GM12878 (cell line): ENCODE measurements around the gene EPOP. TPM values are rescaled to one million over a fixed set of nuclear protein-coding genes. Genes with fewer than 3 reads are reported as not detected.

ENCODE experiments used
- ATAC-seq: fragments of 200-7000 bp; cut with Tn5 transposase; 3 replicates; pipeline ENCODE4 v1.9.1; 2020; ENCODE audit warnings: mild to moderate bottlenecking, moderate library complexity
- BruUV-seq: library from RNA; stranded (reverse); fragments of 400-500 nt; replicated peaks from 2 replicates; lab custom pipeline; 2021; lab: Mats Ljungman, UMichigan
- CTCF ChIA-PET: fragments of 300-600 bp; sonication (Branson Sonifier 250); formaldehyde crosslinking; extraction: SDS; loops from one replicate; lab custom pipeline; 2021; ENCODE audit warnings: inconsistent platforms; lab: Yijun Ruan, JAX
- POLR2A ChIA-PET: fragments of 350-600 bp; formaldehyde crosslinking; extraction: SDS; loops from one replicate; lab custom pipeline; 2021; ENCODE audit warnings: inconsistent platforms; lab: Charles Lee
- RAD21 ChIA-PET: fragments of 300-600 bp; sonication (Branson Sonifier 250); formaldehyde crosslinking; loops from one replicate; lab custom pipeline; 2023; ENCODE audit warnings: antibody characterized with exemption; ENCODE audit not compliant: unreplicated experiment; lab: Charles Lee
- SMC1A ChIA-PET: fragments of 300-600 bp; sonication (Branson Sonifier 250); formaldehyde crosslinking; loops from one replicate; lab custom pipeline; 2023; ENCODE audit not compliant: unreplicated experiment, uncharacterized antibody; lab: Charles Lee
- DNase-seq: peaks from one replicate; pipeline ENCODE4 v3.0.0-alpha.2; 2011; ENCODE audit warnings: low read depth, low spot score
- FAIRE-seq: peaks from 3 replicates; lab custom pipeline; 2011; peaks lifted over from hg19 to GRCh38; lab: Jason Lieb, UNC
- H2AFZ ChIP-seq: 2 replicates; pipeline ENCODE4 v1.6.0; 2011; ENCODE audit warnings: low read depth, low read length, control low read depth; ENCODE audit not compliant: control insufficient read depth
- H3K27ac ChIP-seq: 2 replicates; pipeline ENCODE4 v1.5.1; 2011; ENCODE audit warnings: control low read depth; ENCODE audit not compliant: control insufficient read depth, insufficient read depth
- H3K27me3 ChIP-seq, 2 experiments: replicated peaks in 1 of 2; 2 replicates each; pipeline versions ENCODE4 v1.6.0 to v1.6.1; 2011; ENCODE audit warnings: low read length in 1 of 2; ENCODE audit not compliant: control insufficient read depth in 2 of 2, insufficient read depth in 2 of 2
- H3K36me3 ChIP-seq, 2 experiments: 2 replicates each; pipeline ENCODE4 v1.5.1; 2011; ENCODE audit warnings: low read length in 1 of 2; ENCODE audit not compliant: control insufficient read depth in 2 of 2, insufficient read depth in 2 of 2
- H3K4me1 ChIP-seq: 2 replicates; pipeline ENCODE4 v1.6.1; 2011; ENCODE audit warnings: mild to moderate bottlenecking, low read length, moderate library complexity, mixed read lengths; ENCODE audit not compliant: control insufficient read depth, insufficient read depth
- H3K4me2 ChIP-seq: 2 replicates; pipeline ENCODE4 v1.6.0; 2011; ENCODE audit warnings: control low read depth; ENCODE audit not compliant: control insufficient read depth, insufficient read depth
- H3K4me3 ChIP-seq: fragments of 200-600 bp; sonication (generic); 2 replicates; pipeline ENCODE4 v1.5.1; 2016
- H3K79me2 ChIP-seq: 2 replicates; pipeline ENCODE4 v1.6.0; 2011; ENCODE audit warnings: low read length; ENCODE audit not compliant: control insufficient read depth, insufficient read depth
- H3K9ac ChIP-seq: 2 replicates; pipeline ENCODE4 v1.8.0; 2011; ENCODE audit warnings: low read length, control low read depth, mixed read lengths; ENCODE audit not compliant: control insufficient read depth, insufficient read depth
- H3K9me3 ChIP-seq: replicated peaks from 3 replicates; pipeline ENCODE4 v1.5.1; 2011; ENCODE audit warnings: mild to moderate bottlenecking, low read length; ENCODE audit not compliant: control insufficient read depth, insufficient read depth
- H4K20me1 ChIP-seq: 2 replicates; pipeline ENCODE4 v1.6.0; 2011; ENCODE audit not compliant: control insufficient read depth, insufficient read depth
- CHD2 ChIP-seq: IDR thresholded peaks from 2 replicates; pipeline ENCODE4 v1.6.1; 2011; ENCODE audit warnings: low read depth, low read length, improper control_type of control experiment, borderline replicate concordance
- E4F1 ChIP-seq: fragments of 450-650 bp; IDR thresholded peaks from 2 replicates; pipeline ENCODE4 v1.6.1; 2018; ENCODE audit warnings: borderline replicate concordance, mild to moderate bottlenecking; ENCODE audit not compliant: partially characterized antibody
- NBN ChIP-seq: fragments of 450-650 bp; IDR thresholded peaks from 2 replicates; pipeline ENCODE4 v1.6.1; 2016
- POLR2AphosphoS2 ChIP-seq: IDR thresholded peaks from 2 replicates; pipeline ENCODE4 v1.6.1; 2011; ENCODE audit warnings: low read depth, mild to moderate bottlenecking, low read length, improper control_type of control experiment, moderate library complexity
- WGBS: methylation state at CpG from one replicate; pipeline ENCODE4 v1.1.6; 2016; ENCODE audit warnings: low lambda C conversion rate; ENCODE audit not compliant: insufficient replicate concordance, insufficient coverage; ENCODE audit errors: missing lambda C conversion rate; 5-methylcytosine and 5-hydroxymethylcytosine counted together
- in situ Hi-C: fragments of 300-500 bp; cut with MboI; formaldehyde crosslinking; loops from 9 replicates; pipeline ENCODE4 v1.14.3; 2018; ENCODE audit warnings: mixed read lengths
- intact Hi-C: fragments of 100-400 bp; cut with micrococcal nuclease; formaldehyde crosslinking; loops from one replicate; pipeline ENCODE4 v1.14.2; 2022; ENCODE audit not compliant: unreplicated experiment
- polyA plus RNA-seq, 11 experiments: library from polyadenylated mRNA; depleted of rRNA in 4 of 11; unstranded in 6 of 11; stranded (reverse) in 5 of 11; fragments of >200 nt; fragmentation: Nextera tagmentation in 4 of 11; fragmentation: Illumina TruSeq in 1 of 11; extraction: Ambion mirVana in 4 of 11; extraction: Trizol in 1 of 11; gene quantifications; 1 replicate in 1 of 11; 2 replicates in 10 of 11; pipeline versions ENCODE4 v1.2.1 to v1.2.3, GENCODE V29; 2011 to 2016; ENCODE audit warnings: inconsistent platforms in 2 of 11, missing spikeins in 2 of 11, low read depth in 1 of 11
- total RNA-seq, 4 experiments: library from RNA; depleted of rRNA in 3 of 4; stranded (reverse); fragments of >200 nt in 3 of 4; fragmentation: Illumina TruSeq in 1 of 4; extraction: Trizol in 1 of 4; gene quantifications; 2 replicates each; pipeline versions ENCODE4 v1.2.1 to v1.2.3, GENCODE V29; 2013 to 2021

The EPOP gene
- total and polyA plus RNA-seq, 10 of the 15 experiments (the other 5 are each of a cell fraction or from before 2014, with no cell fraction given) = 0.53 to 9.0 (median 3.7) TPM

GRCh38 chr17:38698760-38699159 is 24.0 kb upstream of the EPOP start:
- ATAC-seq (no peak), DNase-seq (no peak), FAIRE-seq (no peak)
- in situ Hi-C loops (no loop called here), intact Hi-C loops (no loop called here)
- no peak overlapping the region for H2AFZ ChIP-seq
- ChIA-PET RAD21 (interaction anchor here (1.0 kb wide), 1 partner anchor 23 kb away, joined by 4 read pairs; no protein-coding TSS in a partner anchor), CTCF (interaction anchor here (1.2 to 1.4 kb wide), 2 partner anchors 21 to 31 kb away, joined by 3 to 8 read pairs; no protein-coding TSS in a partner anchor), POLR2A (interaction anchor here (1.0 to 1.3 kb wide), 2 partner anchors 20 to 54 kb away, joined by 3 read pairs; partner anchors contain the start of gene PSMB3), SMC1A (interaction anchor here (1.0 to 2.3 kb wide), 4 partner anchors 8 to 32 kb away, joined by 3 to 8 read pairs (median 4); no protein-coding TSS in a partner anchor)
- H3K79me2 ChIP-seq = peaks cover 13% of the 10 kb centered on the region
- no peaks in the 10 kb centered on the region for H3K9me3 ChIP-seq
- WGBS = 77% methylated on average over 5 of the region's 5 CpGs
- H3K27me3 ChIP-seq = no peaks in the 10 kb centered on the region
- H3K36me3 ChIP-seq = no peaks in the 10 kb centered on the region
- no peak overlapping the region for H3K4me2 ChIP-seq
- no peak for TF ChIP-seq CHD2
- TF ChIP-seq POLR2AphosphoS2 = no peak
- no peak for TF ChIP-seq E4F1
- no peak for TF ChIP-seq NBN
- no peak overlapping the region for H3K4me3 ChIP-seq
- no peak overlapping the region for H3K27ac ChIP-seq
- no peak overlapping the region for H3K9ac ChIP-seq
- H3K4me1 ChIP-seq = peaks cover 30% of the 10 kb centered on the region
- no TSS peak for BruUV-seq
- no peaks in the 10 kb centered on the region for H4K20me1 ChIP-seq
